ENCODE measurements around the gene MAMSTR.

DNA sequence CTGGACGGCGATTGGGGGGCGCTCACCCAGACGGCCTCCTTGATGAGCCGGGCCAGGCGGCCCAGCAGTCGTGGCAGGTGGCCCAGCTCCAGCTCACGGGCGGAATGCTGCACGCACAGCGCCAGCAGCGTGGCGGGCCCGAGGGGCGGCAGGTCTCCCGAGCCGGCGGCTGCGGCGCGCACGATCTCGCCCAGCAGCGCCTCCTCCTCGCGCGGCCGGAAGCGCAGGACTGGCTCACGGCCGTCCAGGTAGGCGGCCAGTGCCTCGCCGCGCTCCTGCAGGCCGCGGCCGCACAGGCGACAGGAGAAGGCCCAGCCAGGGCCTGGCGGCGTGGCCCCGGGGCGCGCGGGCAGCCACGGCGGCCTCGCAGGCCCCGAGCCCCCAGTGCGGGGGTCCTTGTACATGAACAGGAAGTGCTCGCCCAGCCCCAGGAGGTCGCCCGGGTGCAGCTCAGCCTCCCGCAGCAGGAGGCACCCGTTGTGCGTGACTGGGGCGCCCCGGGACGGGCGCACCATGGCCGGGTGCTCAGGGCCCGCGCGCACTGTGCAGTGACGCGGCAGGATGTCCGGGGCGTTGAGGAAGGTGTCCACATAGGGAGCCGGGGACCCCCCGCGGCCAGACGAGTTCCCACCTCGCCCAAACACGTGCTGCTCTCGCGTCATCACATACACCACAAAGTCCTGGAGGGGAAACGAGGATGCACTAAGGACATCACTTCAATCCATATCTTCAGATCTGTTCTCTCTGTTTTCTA is 9.6 kb upstream of the MAMSTR start:
- TF ChIP-seq, protein P1, sequence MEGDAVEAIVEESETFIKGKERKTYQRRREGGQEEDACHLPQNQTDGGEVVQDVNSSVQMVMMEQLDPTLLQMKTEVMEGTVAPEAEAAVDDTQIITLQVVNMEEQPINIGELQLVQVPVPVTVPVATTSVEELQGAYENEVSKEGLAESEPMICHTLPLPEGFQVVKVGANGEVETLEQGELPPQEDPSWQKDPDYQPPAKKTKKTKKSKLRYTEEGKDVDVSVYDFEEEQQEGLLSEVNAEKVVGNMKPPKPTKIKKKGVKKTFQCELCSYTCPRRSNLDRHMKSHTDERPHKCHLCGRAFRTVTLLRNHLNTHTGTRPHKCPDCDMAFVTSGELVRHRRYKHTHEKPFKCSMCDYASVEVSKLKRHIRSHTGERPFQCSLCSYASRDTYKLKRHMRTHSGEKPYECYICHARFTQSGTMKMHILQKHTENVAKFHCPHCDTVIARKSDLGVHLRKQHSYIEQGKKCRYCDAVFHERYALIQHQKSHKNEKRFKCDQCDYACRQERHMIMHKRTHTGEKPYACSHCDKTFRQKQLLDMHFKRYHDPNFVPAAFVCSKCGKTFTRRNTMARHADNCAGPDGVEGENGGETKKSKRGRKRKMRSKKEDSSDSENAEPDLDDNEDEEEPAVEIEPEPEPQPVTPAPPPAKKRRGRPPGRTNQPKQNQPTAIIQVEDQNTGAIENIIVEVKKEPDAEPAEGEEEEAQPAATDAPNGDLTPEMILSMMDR (IDR thresholded peaks at IDR 0.05) = no peak
- TF ChIP-seq POLR2A (IDR thresholded peaks at IDR 0.05) = no peak
- TF ChIP-seq EP300 (IDR thresholded peaks at IDR 0.05) = no peak

All from ovary (tissue), 3 donors.